Measurements from ENCODE around the gene ZNF536. TPM values are rescaled to one million over a fixed set of nuclear protein-coding genes. Genes with fewer than 3 reads are reported as not detected.

The ZNF536 gene
- total and polyA plus RNA-seq, 9 of the 15 experiments (the other 6 are each of a cell fraction or from before 2014, with no cell fraction given): not detected

GRCh38 chr19:30528919-30529318 is 156.7 kb downstream of the ZNF536 start (continued):
- TF ChIP-seq ARID4B (CRISPR knock-in tag; IDR thresholded peaks at IDR 0.05) (no peak), MAFG (tag; conservative IDR thresholded peaks at IDR 0.05) (peak; percentile 83), PHTF2 (CRISPR knock-in tag; IDR thresholded peaks at IDR 0.05) (no peak), MAFK (IDR thresholded peaks at IDR 0.05; ENCODE audit: low read length) (peak; percentile 92), MIER1 (IDR thresholded peaks at IDR 0.05; ENCODE audit: low read depth) (no peak), IRF2 (CRISPR knock-in tag; IDR thresholded peaks at IDR 0.05) (no peak), MAFF (IDR thresholded peaks at IDR 0.05; ENCODE audit: low read length) (peak; percentile 92), ZNF384 (IDR thresholded peaks at IDR 0.05; ENCODE audit: low read depth, low read length) (no peak), ZBED1 (IDR thresholded peaks at IDR 0.05) (no peak), SMARCC2 (IDR thresholded peaks at IDR 0.05; ENCODE audit: low read depth) (no peak), GABPB2 (CRISPR knock-in tag; conservative IDR thresholded peaks at IDR 0.05) (no peak), SMAD2 (IDR thresholded peaks at IDR 0.05; ENCODE audit: low read depth, low read length) (no peak), SNRNP70 (optimal IDR thresholded peaks at IDR 0.05; ENCODE audit: low read depth, low read length) (no peak), HDAC3 (IDR thresholded peaks at IDR 0.05; ENCODE audit: borderline replicate concordance, partially characterized antibody) (no peak), ZBTB34 (CRISPR knock-in tag; IDR thresholded peaks at IDR 0.05) (no peak)
